HG03571 (cell line): ENCODE measurements around the gene CHST11.
A peak's percentile ranks its signal among the peaks of the same experiment; 100 is the strongest.

ENCODE experiments used
- ATAC-seq: cut with Tn5 transposase; IDR thresholded peaks from one replicate; pipeline ENCODE4 v1.9.1; 2021; ENCODE audit not compliant: unreplicated experiment

The CHST11 gene

GRCh38 chr12:104479123-104479662 is 22.4 kb downstream of the CHST11 start:
- ATAC-seq, result no peak

- no peak for ATAC-seq
Observed at GRCh38 chr12:104480012-104480411, 23.3 kb downstream of the CHST11 start.

DNA sequence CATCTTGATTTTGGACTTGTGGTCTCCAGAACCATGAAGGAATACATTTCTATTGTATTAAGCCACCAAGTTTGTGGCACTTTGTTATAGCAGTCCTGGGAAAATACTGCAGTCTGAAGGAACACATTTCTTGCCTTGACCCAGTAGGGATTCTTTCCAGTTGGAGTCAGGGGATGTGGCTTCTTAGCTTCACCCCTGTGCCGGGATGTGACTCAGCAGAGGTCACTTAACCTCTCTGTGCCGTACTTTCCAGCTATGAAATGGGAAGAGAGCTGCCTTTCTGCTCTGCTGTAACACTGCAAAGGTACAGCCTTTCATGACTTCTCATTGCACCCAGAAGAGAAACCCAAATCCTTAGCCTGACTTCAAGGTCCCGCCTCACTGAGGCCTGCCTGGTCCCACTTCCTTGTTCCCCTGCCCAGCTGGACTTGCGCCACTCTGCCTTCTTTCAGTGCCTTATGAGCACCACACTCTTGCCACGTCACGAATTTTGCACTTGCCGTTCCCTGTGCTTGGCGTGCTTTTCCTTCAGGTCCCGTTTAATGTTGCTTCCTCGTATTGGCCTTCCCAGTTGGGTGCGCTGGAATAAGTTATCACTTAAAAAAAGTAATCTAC is 24.2 kb downstream of the CHST11 start:
- no peak for ATAC-seq

- no peak for ATAC-seq
Observed at GRCh38 chr12:104482113-104482512, 25.4 kb downstream of the CHST11 start.

DNA sequence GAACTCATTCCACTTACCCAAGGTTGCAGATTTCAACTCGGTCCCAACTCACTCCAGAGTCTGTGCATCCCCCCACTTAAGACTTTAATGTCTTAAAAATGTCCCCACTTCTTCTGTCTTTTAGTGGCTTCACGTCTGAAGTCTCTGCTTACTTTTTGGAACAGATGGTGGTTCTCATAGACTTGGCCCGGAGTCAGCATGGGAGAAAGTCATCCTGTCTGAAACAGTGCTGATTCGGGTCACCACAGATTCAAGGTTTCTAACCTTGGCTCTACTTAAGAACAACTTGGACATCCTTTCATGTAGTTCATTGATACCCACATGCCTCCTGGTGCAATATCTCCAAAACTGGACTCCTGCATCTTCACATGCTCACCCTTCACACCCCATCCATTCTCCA is 26.0 kb downstream of the CHST11 start:
- no peak for ATAC-seq

- ATAC-seq, result no peak
Observed at GRCh38 chr12:104484079-104484478, 27.3 kb downstream of the CHST11 start.

DNA sequence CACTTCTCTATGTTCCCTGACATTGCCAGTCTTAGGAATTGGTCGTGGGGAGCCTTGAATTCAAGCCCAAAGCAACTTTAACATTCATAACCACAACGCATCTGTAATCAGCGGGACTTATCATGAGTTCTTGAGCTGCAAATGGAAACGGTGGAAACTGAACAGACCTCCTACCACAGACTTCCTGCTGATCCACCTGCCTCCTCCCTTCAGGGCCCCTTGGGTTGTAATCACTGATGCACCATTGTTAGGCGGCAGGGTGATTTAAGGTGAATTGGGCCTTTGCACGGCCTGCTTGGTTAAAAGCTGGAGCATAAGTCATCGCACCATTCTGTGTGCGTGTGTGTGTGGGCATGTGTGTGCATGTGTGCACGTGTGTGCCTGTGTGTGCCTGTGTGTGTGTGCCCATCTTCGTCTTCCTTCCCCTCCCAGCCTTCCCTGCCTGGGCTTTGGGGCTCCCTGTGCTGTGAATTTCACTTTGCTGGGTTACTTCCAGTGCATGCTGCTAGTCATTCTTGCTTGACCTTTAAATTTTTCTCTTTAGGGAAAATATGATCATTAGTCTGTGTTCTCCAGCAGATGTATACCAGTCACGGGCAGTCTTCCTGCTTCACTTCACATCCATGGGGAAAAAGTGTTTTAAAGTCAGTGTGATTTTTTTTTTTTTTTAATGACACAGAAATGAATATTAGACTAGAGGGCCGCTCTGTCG is 29.1 kb downstream of the CHST11 start:
- no peak for ATAC-seq

DNA sequence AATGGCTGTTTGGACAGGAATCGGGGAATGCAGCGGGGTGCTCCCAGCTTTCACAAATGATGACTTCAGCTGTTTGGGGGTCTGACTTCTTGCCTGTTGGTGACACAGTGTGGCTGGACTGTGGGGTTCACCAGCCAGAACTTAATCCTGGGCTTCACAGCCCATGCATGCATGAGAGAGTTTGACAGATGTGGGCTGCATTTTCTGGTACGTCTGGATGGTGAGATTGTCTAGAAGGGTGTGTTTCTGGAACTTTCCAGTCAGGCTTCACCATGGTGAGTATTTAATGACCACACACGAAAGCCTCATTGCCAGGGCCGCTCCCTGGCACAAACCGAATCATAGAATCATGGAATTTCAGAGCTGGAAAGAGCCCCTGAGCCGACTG is 29.6 kb downstream of the CHST11 start:
- ATAC-seq, result no peak

GRCh38 chr12:104486943-104487819 is 30.4 kb downstream of the CHST11 start:
- ATAC-seq, result peak; percentile 41

- no peak for ATAC-seq
Observed at GRCh38 chr12:104488374-104488773, 31.6 kb downstream of the CHST11 start.

- ATAC-seq, result no peak
Observed at GRCh38 chr12:104490186-104490585, 33.4 kb downstream of the CHST11 start.

- peak; percentile 37 for ATAC-seq
Observed at GRCh38 chr12:104490850-104491249, 34.1 kb downstream of the CHST11 start.

DNA sequence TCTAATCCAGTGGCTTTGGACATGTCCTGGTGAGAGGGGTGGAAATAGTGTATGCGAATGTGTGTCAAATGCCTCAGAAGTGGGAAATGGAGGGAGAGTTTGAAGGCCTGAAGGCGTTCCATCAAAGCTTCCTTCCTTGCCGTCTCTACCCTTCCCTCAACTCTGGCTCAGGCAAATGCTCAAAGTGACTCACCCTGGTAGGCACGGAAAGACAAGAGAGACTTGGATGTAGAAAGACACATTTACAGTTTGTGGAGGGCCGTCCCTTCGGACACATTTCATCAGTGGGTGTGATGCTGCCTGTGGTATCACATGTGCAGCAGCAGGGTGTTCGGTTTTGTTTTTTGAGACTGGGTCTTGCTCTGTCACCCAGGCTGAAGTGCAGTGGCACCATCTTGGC is 36.7 kb downstream of the CHST11 start:
- no peak for ATAC-seq

- ATAC-seq, result no peak
Observed at GRCh38 chr12:104494137-104494792, 37.5 kb downstream of the CHST11 start.

- ATAC-seq, result peak; percentile 36
Observed at GRCh38 chr12:104494793-104495158, 38.0 kb downstream of the CHST11 start.

DNA sequence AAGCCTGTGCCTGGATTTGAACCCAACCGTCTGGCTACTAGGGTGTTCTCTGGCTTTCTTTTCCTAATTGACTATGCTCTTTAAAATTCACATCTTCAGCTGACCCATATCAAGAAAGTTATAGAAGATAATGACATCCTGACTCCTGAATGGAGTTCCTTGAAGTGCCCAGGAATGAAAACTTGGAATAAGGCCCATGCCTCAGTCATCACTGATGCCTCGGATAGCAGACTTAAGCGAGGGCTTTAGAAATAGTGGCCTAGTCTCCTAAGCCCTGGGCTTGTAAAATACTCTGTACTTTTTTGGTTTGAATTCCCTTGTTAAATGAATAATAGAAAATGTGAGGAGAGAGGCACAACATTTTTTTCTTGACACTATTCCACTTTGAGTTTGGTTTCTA is 39.0 kb downstream of the CHST11 start:
- no peak for ATAC-seq

- no peak for ATAC-seq
Observed at GRCh38 chr12:104496336-104496735, 39.6 kb downstream of the CHST11 start.

GRCh38 chr12:104498211-104498801 is 41.6 kb downstream of the CHST11 start:
- ATAC-seq, result no peak

DNA sequence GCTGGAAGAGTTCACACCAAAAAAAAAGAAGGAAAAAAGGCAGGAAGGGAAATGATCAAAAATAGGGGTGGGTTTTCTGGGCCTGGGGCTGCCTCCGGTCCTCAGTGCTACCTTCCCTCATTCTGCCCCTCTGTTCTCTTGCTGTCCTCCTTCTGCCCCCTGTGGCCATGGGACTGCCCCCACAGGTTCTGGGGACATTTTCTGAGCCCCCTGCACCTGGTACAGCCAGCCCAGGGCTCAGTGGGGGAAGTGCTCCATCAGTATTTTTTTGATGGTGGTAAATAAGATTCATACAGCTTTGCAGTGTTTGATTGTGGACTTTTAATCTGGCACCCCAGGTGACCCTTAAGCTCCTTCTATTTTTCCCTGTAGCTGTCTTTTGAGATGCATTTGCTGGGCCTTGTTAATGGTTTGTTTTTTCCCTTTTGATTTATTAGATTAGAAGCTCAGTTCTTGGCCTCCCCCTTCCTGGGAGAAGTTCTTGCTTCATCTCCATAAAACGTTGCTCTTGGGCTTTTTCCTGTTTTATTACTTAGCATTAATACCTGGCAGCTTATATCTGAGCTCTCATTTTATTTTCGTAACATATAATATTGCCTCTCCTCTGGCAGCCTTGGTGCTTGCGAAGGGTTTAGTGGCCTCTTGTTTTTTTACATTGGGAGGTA is 43.1 kb downstream of the CHST11 start:
- no peak for ATAC-seq

GRCh38 chr12:104501115-104501514 is 44.4 kb downstream of the CHST11 start:
- ATAC-seq, result no peak
